Lung (tissue), 12 donors: ENCODE results near the gene EEPD1. TPM values are rescaled to one million over a fixed set of nuclear protein-coding genes. Genes with fewer than 3 reads are reported as not detected.

ENCODE experiments used
- ATAC-seq: fragments of 200-7000 bp; cut with Tn5 transposase; one replicate; pipeline ENCODE4 v1.9.1; 2020; ENCODE audit warnings: moderate number of reproducible peaks; ENCODE audit not compliant: insufficient read depth, low FRiP score
- DNase-seq, 3 donors: peaks; one replicate each; pipeline ENCODE4 v3.0.0-alpha.2; 2013 to 2017
- H3K27ac ChIP-seq, 2 donors: one replicate each; pipeline ENCODE4 v1.5.1; 2013; ENCODE audit warnings: mild to moderate bottlenecking in 2 of 2, moderate library complexity in 2 of 2, control low read depth in 1 of 2, inconsistent platforms in 1 of 2, low read depth in 1 of 2, low read length in 1 of 2
- H3K27me3 ChIP-seq, 3 donors: one replicate each; pipeline ENCODE4 v1.5.1; 2013; ENCODE audit warnings: low read length in 2 of 3; ENCODE audit not compliant: control insufficient read depth in 3 of 3, insufficient read depth in 3 of 3
- H3K36me3 ChIP-seq, 4 donors: one replicate each; pipeline ENCODE4 v1.5.1; 2013; ENCODE audit warnings: low read length in 4 of 4, mild to moderate bottlenecking in 1 of 4, moderate library complexity in 1 of 4; ENCODE audit not compliant: control insufficient read depth in 4 of 4, insufficient read depth in 4 of 4
- H3K4me1 ChIP-seq, 5 donors: one replicate each; pipeline ENCODE4 v1.5.1; 2013; ENCODE audit warnings: low read length in 5 of 5, mild to moderate bottlenecking in 2 of 5, moderate library complexity in 1 of 5; ENCODE audit not compliant: control insufficient read depth in 5 of 5, insufficient read depth in 5 of 5
- H3K4me3 ChIP-seq: one replicate; pipeline ENCODE4 v1.5.1; 2013; ENCODE audit warnings: mild to moderate bottlenecking, control low read depth, moderate library complexity
- H3K9ac ChIP-seq, 2 donors: one replicate each; pipeline ENCODE4 v1.5.1; 2013; ENCODE audit warnings: low read length in 2 of 2, control low read depth in 1 of 2; ENCODE audit not compliant: insufficient read depth in 1 of 2
- H3K9me3 ChIP-seq, 4 donors: one replicate each; pipeline ENCODE4 v1.5.1; 2013; ENCODE audit warnings: low read length in 3 of 4, mild to moderate bottlenecking in 1 of 4, moderate library complexity in 1 of 4; ENCODE audit not compliant: control insufficient read depth in 4 of 4, insufficient read depth in 3 of 4
- WGBS, 2 donors: extraction: QIAGEN DNeasy Blood & Tissue Kit; methylation state at CpG; one replicate each; pipeline ENCODE4 v1.1.7; 2013; 5-methylcytosine and 5-hydroxymethylcytosine counted together
- polyA plus RNA-seq, 2 donors: library from polyadenylated mRNA; stranded (reverse); fragments of 200-250 nt; gene quantifications; one replicate each; pipeline ENCODE4 v1.2.1, GENCODE V29; 2013
- total RNA-seq, 2 donors: library from RNA; depleted of rRNA in 1 of 2; stranded (reverse); fragments of >200 nt in 1 of 2; gene quantifications; one replicate each; pipeline ENCODE4 v1.2.1, GENCODE V29; 2014 to 2021
- TF ChIP-seq, protein P1 (sequence below): IDR thresholded peaks from 2 replicates; pipeline ENCODE4 v1.5.1; 2012; ENCODE audit warnings: mild to moderate bottlenecking; ENCODE audit errors: control extremely low read depth, extremely low read depth
- donor health status: control.
- donor health status: control.
- donor health status: Bipolar disorder and iron deficiency.
- donor health status: healthy.
- donor health status: DM: yes; HTN: yes; CAD: no.

EEPD1 gene
- total and polyA plus RNA-seq, 4 donors, result 5.4 to 15.3 (median 7.9) TPM

DNA sequence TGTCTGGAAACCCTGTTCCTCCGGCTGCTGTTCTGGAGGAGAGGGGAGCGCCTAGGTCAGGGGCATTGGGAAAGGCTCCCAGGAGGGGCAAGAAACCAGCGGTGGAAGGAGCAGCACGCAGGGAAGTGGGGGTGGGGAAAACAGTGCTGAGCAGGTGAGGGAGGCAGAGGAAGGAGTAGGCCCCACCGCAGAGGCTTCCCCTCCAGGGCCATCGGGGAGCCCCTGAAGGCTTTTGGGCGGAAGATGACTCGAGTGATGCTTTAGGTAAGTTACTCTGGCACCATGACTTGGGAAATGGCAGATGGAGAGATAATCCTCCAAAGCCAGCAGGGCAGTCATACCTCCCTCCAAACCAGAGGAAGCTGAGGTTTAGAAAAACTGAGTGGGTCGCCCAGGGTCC lies 130.1 kb downstream of the EEPD1 start:
- TF ChIP-seq, protein P1, sequence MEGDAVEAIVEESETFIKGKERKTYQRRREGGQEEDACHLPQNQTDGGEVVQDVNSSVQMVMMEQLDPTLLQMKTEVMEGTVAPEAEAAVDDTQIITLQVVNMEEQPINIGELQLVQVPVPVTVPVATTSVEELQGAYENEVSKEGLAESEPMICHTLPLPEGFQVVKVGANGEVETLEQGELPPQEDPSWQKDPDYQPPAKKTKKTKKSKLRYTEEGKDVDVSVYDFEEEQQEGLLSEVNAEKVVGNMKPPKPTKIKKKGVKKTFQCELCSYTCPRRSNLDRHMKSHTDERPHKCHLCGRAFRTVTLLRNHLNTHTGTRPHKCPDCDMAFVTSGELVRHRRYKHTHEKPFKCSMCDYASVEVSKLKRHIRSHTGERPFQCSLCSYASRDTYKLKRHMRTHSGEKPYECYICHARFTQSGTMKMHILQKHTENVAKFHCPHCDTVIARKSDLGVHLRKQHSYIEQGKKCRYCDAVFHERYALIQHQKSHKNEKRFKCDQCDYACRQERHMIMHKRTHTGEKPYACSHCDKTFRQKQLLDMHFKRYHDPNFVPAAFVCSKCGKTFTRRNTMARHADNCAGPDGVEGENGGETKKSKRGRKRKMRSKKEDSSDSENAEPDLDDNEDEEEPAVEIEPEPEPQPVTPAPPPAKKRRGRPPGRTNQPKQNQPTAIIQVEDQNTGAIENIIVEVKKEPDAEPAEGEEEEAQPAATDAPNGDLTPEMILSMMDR, result no peak
- Histone ChIP-seq H3K9ac (no peak overlapping the region), H3K27me3 (no peaks in the 10 kb centered on the region), H3K36me3 (peaks cover 0 to 6% (median 2%) of the 10 kb centered on the region in 4 donors), H3K4me1 (peaks cover 0 to 43% (median 12%) of the 10 kb centered on the region in 5 donors), H3K9me3 (no peaks in the 10 kb centered on the region), H3K4me3 (no peak overlapping the region), H3K27ac (peak overlapping the region in 1 of 2 donors; percentile 74)
- 33 to 73% methylated on average over 9 of the region's 9 CpGs for whole genome bisulfite sequencing, 2 donors
- DNase-seq, result no peak
- no peak for ATAC-seq

DNA sequence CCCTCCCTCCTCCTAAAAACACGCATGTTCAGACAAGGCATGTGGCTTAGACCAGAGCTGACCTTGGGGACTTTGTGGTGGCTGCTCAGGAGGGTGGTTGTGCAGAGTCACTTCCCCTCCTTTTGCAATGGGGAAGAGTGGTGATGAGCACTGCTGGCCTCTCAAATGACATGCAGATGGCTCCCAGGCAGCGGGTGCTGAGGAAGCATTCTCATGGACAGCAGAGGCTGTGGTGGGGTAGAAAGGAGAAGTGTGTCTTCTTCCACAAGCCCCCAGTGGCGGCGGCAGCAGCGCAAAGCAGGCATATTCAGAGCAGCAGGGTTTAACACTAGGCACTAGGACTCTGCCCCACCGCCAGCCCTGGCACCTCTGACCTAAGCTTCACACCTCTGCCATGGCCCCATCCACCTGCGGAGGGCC lies 130.7 kb downstream of the EEPD1 start:
- Histone ChIP-seq H3K36me3 (peaks cover 0 to 6% (median 3%) of the 10 kb centered on the region in 4 donors), H3K4me3 (no peak overlapping the region), H3K9me3 (no peaks in the 10 kb centered on the region), H3K27me3 (no peaks in the 10 kb centered on the region), H3K9ac (no peak overlapping the region), H3K27ac (peak overlapping the region in 1 of 2 donors; percentile 13), H3K4me1 (peaks cover 0 to 38% (median 12%) of the 10 kb centered on the region in 5 donors)
- peak in 1 of 3 donors; percentile 46 for DNase-seq
- ATAC-seq, result peak; percentile 61
- WGBS, 2 donors, result 37 to 76% methylated on average over 7 of the region's 7 CpGs
- TF ChIP-seq, protein P1, result no peak

DNA sequence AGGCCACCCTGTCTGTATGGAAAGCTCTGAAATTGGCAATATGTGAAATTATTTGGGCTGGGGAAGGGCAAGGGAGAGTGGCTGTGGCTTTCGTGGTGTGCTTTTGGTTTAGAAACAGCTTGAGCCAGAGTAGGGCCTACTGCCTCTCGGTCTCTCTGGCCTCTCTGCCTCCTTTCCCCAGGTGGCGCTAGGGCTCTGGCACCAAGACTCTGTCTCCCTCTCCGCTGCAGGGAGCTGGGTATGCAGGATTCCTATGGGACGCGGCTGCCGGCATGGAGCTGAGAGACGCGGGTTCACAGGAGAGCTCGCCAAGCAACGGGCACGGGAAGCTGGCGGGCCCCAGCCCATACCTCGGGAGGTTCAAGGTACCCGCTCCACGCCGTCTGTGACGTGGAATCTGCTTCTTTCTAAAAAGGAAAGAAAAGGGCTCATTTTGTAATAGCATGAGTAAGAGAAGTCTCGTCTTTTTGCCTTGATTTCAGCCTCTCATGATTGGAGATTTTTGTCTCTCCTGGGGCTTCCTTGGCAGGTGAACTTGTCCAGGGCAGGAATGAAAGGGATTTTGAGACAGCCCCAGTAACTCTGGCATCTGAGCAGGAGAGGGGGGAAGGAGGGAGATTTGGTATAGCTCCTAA lies 131.5 kb downstream of the EEPD1 start:
- Histone ChIP-seq H3K9me3 (no peaks in the 10 kb centered on the region), H3K4me1 (peaks cover 0 to 29% (median 9%) of the 10 kb centered on the region in 5 donors), H3K9ac (no peak overlapping the region), H3K4me3 (no peak overlapping the region), H3K27me3 (no peaks in the 10 kb centered on the region), H3K27ac (no peak overlapping the region), H3K36me3 (peaks cover 0 to 6% (median 3%) of the 10 kb centered on the region in 4 donors)
- ATAC-seq, result no peak
- TF ChIP-seq, protein P1, result no peak
- no peak for DNase-seq
- 76 to 85% methylated on average over 19 of the region's 19 CpGs for WGBS, 2 donors
